Vagina (tissue), 2 donors: ENCODE measurements around the gene SEC24C. TPM values are rescaled to one million over a fixed set of nuclear protein-coding genes. Genes with fewer than 3 reads are reported as not detected.
"Not testable (repeated sequence)": the region's sequence is repeated elsewhere in the genome, so short reads cannot be mapped to it uniquely, and the experiment has no call there.

Experiments
- DNase-seq, 2 donors: peaks; one replicate each; pipeline ENCODE4 v3.0.0-alpha.2; 2017; ENCODE audit errors: extremely low spot score in 2 of 2
- H3K27ac ChIP-seq: fragments of 200-600 bp; sonication (generic); one replicate; pipeline ENCODE4 v1.5.1; 2019
- H3K27me3 ChIP-seq: fragments of 200-600 bp; sonication (generic); one replicate; pipeline ENCODE4 v1.5.1; 2019
- H3K36me3 ChIP-seq, 2 donors: fragments of 200-600 bp; sonication (generic); one replicate each; pipeline ENCODE4 v1.5.1; 2017 to 2019
- H3K4me1 ChIP-seq: fragments of 200-600 bp; sonication (generic); one replicate; pipeline ENCODE4 v1.5.1; 2019
- H3K4me3 ChIP-seq, 2 donors: fragments of 200-600 bp; sonication (generic); 1 replicate in 1 of 2; 2 replicates in 1 of 2; pipeline ENCODE4 v1.5.1; 2016 to 2019
- H3K9me3 ChIP-seq: fragments of 200-600 bp; sonication (generic); one replicate; pipeline ENCODE4 v1.5.1; 2019
- POLR2A ChIP-seq, 2 donors: fragments of 450-650 bp; IDR thresholded peaks; one replicate each; pipeline ENCODE4 v1.6.1; 2017; ENCODE audit warnings: antibody characterized with exemption in 2 of 2, mild to moderate bottlenecking in 2 of 2, moderate library complexity in 2 of 2
- POLR2AphosphoS5 ChIP-seq, 2 donors: sonication (generic); formaldehyde crosslinking; IDR thresholded peaks; one replicate each; pipeline ENCODE4 v1.9.0; 2017; ENCODE audit warnings: antibody characterized with exemption in 2 of 2, mild to moderate bottlenecking in 2 of 2, low read depth in 1 of 2; ENCODE audit not compliant: insufficient read depth in 1 of 2
- intact Hi-C: fragments of 100-400 bp; cut with DNase I; formaldehyde crosslinking; loops from one replicate; pipeline ENCODE4 v1.15.1; 2023
- total RNA-seq: library from RNA; depleted of rRNA; stranded (reverse); fragments of >200 nt; gene quantifications from one replicate; pipeline ENCODE4 v1.2.3, GENCODE V29; 2016
- TF ChIP-seq, protein P1 (sequence below), 3 experiments: fragments of 450-650 bp in 2 of 3; fragments of 200-600 bp in 1 of 3; sonication (generic) in 1 of 3; IDR thresholded peaks; one replicate each; pipeline ENCODE4 v1.5.1; 2017 to 2019; ENCODE audit warnings: antibody characterized with exemption in 3 of 3, mild to moderate bottlenecking in 2 of 3, moderate library complexity in 2 of 3

The SEC24C gene
- total RNA-seq, 1 donor from 2014 or later = 47.9 TPM

GRCh38 chr10:73790886-73791625 lies 46.9 kb downstream of the SEC24C start:
- H3K27ac ChIP-seq = no peak overlapping the region
- H3K4me3 ChIP-seq = no peak overlapping the region
- no peaks in the 10 kb centered on the region for H3K9me3 ChIP-seq
- peaks cover 6 to 75% of the 10 kb centered on the region in 2 donors for H3K36me3 ChIP-seq
- no peaks in the 10 kb centered on the region for H3K27me3 ChIP-seq
- no peak for DNase-seq
- peaks cover 29% of the 10 kb centered on the region for H3K4me1 ChIP-seq
- no peak for TF ChIP-seq POLR2A (IDR thresholded peaks at IDR 0.05)
- no peak for TF ChIP-seq POLR2AphosphoS5 (IDR thresholded peaks at IDR 0.05; ENCODE audit: insufficient read depth in 1 of 2, low read depth in 1 of 2)
- TF ChIP-seq, protein P1, sequence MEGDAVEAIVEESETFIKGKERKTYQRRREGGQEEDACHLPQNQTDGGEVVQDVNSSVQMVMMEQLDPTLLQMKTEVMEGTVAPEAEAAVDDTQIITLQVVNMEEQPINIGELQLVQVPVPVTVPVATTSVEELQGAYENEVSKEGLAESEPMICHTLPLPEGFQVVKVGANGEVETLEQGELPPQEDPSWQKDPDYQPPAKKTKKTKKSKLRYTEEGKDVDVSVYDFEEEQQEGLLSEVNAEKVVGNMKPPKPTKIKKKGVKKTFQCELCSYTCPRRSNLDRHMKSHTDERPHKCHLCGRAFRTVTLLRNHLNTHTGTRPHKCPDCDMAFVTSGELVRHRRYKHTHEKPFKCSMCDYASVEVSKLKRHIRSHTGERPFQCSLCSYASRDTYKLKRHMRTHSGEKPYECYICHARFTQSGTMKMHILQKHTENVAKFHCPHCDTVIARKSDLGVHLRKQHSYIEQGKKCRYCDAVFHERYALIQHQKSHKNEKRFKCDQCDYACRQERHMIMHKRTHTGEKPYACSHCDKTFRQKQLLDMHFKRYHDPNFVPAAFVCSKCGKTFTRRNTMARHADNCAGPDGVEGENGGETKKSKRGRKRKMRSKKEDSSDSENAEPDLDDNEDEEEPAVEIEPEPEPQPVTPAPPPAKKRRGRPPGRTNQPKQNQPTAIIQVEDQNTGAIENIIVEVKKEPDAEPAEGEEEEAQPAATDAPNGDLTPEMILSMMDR (IDR thresholded peaks at IDR 0.05) = no peak
- intact Hi-C loops = no loop called here

- Histone ChIP-seq H3K36me3 (peaks cover 6 to 84% of the 10 kb centered on the region in 2 donors), H3K4me3 (no peak overlapping the region)
- intact Hi-C loops = no loop called here
These were observed 47.8 kb downstream of the SEC24C start for GRCh38 chr10:73791871-73792400.

GRCh38 chr10:73793456-73793855 lies 49.3 kb downstream of the SEC24C start:
- no peak for TF ChIP-seq POLR2AphosphoS5 (IDR thresholded peaks at IDR 0.05; ENCODE audit: insufficient read depth in 1 of 2, low read depth in 1 of 2)
- TF ChIP-seq, protein P1 (IDR thresholded peaks at IDR 0.05) = no peak
- TF ChIP-seq POLR2A (IDR thresholded peaks at IDR 0.05) = no peak
- Histone ChIP-seq H3K4me3 (no peak overlapping the region), H3K27ac (no peak overlapping the region), H3K27me3 (no peaks in the 10 kb centered on the region), H3K36me3 (peaks cover 6 to 99% of the 10 kb centered on the region in 2 donors), H3K4me1 (peaks cover 5% of the 10 kb centered on the region), H3K9me3 (no peaks in the 10 kb centered on the region)
- intact Hi-C loops = no loop called here
- DNase-seq = no peak

More at GRCh38 chr10:73791871-73792400, 47.8 kb downstream of the SEC24C start:
- DNase-seq = no peak
- Histone ChIP-seq H3K27me3 (no peaks in the 10 kb centered on the region), H3K9me3 (no peaks in the 10 kb centered on the region), H3K27ac (no peak overlapping the region), H3K4me1 (peaks cover 20% of the 10 kb centered on the region)
- TF ChIP-seq POLR2AphosphoS5 (IDR thresholded peaks at IDR 0.05; ENCODE audit: insufficient read depth in 1 of 2, low read depth in 1 of 2) (no peak), POLR2A (IDR thresholded peaks at IDR 0.05) (no peak)
- TF ChIP-seq, protein P1 (IDR thresholded peaks at IDR 0.05) = no peak

GRCh38 chr10:73795491-73795890 lies 51.3 kb downstream of the SEC24C start:
- peaks cover 6 to 92% of the 10 kb centered on the region in 2 donors for H3K36me3 ChIP-seq
- H3K27me3 ChIP-seq, DNase-seq, H3K4me3 ChIP-seq, H3K4me1 ChIP-seq, H3K27ac ChIP-seq, H3K9me3 ChIP-seq, intact Hi-C loops: not testable (repeated sequence)

GRCh38 chr10:73796035-73796434 lies 51.9 kb downstream of the SEC24C start:
- H3K27me3 ChIP-seq, intact Hi-C loops, DNase-seq, H3K9me3 ChIP-seq, H3K27ac ChIP-seq, H3K4me3 ChIP-seq, H3K4me1 ChIP-seq: not testable (repeated sequence)
- H3K36me3 ChIP-seq = peaks cover 6 to 87% of the 10 kb centered on the region in 2 donors

- intact Hi-C loops = no loop called here
These were observed 52.6 kb downstream of the SEC24C start for GRCh38 chr10:73796766-73797165.

More at GRCh38 chr10:73796766-73797165, 52.6 kb downstream of the SEC24C start:
- peaks cover 6 to 86% of the 10 kb centered on the region in 2 donors for H3K36me3 ChIP-seq
- H3K27ac ChIP-seq = no peak overlapping the region
- no peak for TF ChIP-seq POLR2A (IDR thresholded peaks at IDR 0.05)
- no peak for TF ChIP-seq POLR2AphosphoS5 (IDR thresholded peaks at IDR 0.05; ENCODE audit: insufficient read depth in 1 of 2, low read depth in 1 of 2)
- TF ChIP-seq, protein P1 (IDR thresholded peaks at IDR 0.05) = no peak
- no peak overlapping the region for H3K4me3 ChIP-seq
- DNase-seq = no peak
- no peaks in the 10 kb centered on the region for H3K4me1 ChIP-seq
- H3K9me3 ChIP-seq = no peaks in the 10 kb centered on the region
- H3K27me3 ChIP-seq = no peaks in the 10 kb centered on the region
